Uterus (tissue), 2 donors: ENCODE data around the gene CXCL11.

Experiments
- POLR2A ChIP-seq, 2 donors: fragments of 450-650 bp; IDR thresholded peaks; one replicate each; pipeline ENCODE4 v1.6.1; 2016; ENCODE audit warnings: antibody characterized with exemption in 2 of 2, mild to moderate bottlenecking in 1 of 2, moderate library complexity in 1 of 2
- TF ChIP-seq, protein P1 (sequence below), 4 experiments: fragments of 200-600 bp in 2 of 4; fragments of 450-650 bp in 2 of 4; sonication (generic) in 2 of 4; IDR thresholded peaks; one replicate each; pipeline ENCODE4 v1.5.1; 2016 to 2019; ENCODE audit warnings: antibody characterized with exemption in 4 of 4, mild to moderate bottlenecking in 2 of 4, moderate library complexity in 1 of 4

- no peak for TF ChIP-seq POLR2A (IDR thresholded peaks at IDR 0.05)
- TF ChIP-seq, protein P1, sequence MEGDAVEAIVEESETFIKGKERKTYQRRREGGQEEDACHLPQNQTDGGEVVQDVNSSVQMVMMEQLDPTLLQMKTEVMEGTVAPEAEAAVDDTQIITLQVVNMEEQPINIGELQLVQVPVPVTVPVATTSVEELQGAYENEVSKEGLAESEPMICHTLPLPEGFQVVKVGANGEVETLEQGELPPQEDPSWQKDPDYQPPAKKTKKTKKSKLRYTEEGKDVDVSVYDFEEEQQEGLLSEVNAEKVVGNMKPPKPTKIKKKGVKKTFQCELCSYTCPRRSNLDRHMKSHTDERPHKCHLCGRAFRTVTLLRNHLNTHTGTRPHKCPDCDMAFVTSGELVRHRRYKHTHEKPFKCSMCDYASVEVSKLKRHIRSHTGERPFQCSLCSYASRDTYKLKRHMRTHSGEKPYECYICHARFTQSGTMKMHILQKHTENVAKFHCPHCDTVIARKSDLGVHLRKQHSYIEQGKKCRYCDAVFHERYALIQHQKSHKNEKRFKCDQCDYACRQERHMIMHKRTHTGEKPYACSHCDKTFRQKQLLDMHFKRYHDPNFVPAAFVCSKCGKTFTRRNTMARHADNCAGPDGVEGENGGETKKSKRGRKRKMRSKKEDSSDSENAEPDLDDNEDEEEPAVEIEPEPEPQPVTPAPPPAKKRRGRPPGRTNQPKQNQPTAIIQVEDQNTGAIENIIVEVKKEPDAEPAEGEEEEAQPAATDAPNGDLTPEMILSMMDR (IDR thresholded peaks at IDR 0.05) = no peak
Observed at GRCh38 chr4:75997946-75998345, 37.9 kb downstream of the CXCL11 start.
